ENCODE data around the gene PHACTR1.

PHACTR1 gene

GRCh38 chr6:13012977-13013680 lies 296.6 kb downstream of the PHACTR1 start:
- Histone ChIP-seq H3K27me3 (ENCODE audit: insufficient read depth, low read length) (peaks cover 54% of the 10 kb centered on the region), H3K36me3 (ENCODE audit: insufficient read depth, low read length) (no peaks in the 10 kb centered on the region)

GRCh38 chr6:13013681-13014503 lies 297.3 kb downstream of the PHACTR1 start:
- Histone ChIP-seq H3K36me3 (ENCODE audit: insufficient read depth, low read length) (no peaks in the 10 kb centered on the region), H3K4me1 (ENCODE audit: insufficient read depth, low read length) (peaks cover 4% of the 10 kb centered on the region), H3K9me3 (ENCODE audit: low read length) (no peaks in the 10 kb centered on the region), H3K27me3 (ENCODE audit: insufficient read depth, low read length) (peaks cover 54% of the 10 kb centered on the region), H2AFZ (ENCODE audit: low read depth, low read length) (no peak overlapping the region), H3K4me3 (ENCODE audit: low read length) (no peak overlapping the region)

More at GRCh38 chr6:13012977-13013680, 296.6 kb downstream of the PHACTR1 start:
- no peak overlapping the region for H2AFZ ChIP-seq (ENCODE audit: low read depth, low read length)
- H3K4me1 ChIP-seq (ENCODE audit: insufficient read depth, low read length): peaks cover 4% of the 10 kb centered on the region
- no peak overlapping the region for H3K4me3 ChIP-seq (ENCODE audit: low read length)
- no peaks in the 10 kb centered on the region for H3K9me3 ChIP-seq (ENCODE audit: low read length)

GRCh38 chr6:13014504-13015378 lies 298.2 kb downstream of the PHACTR1 start:
- H2AFZ ChIP-seq (ENCODE audit: low read depth, low read length): no peak overlapping the region
- no peaks in the 10 kb centered on the region for H3K36me3 ChIP-seq (ENCODE audit: insufficient read depth, low read length)
- peaks cover 52% of the 10 kb centered on the region for H3K27me3 ChIP-seq (ENCODE audit: insufficient read depth, low read length)
- H3K9me3 ChIP-seq (ENCODE audit: low read length): no peaks in the 10 kb centered on the region
- H3K4me1 ChIP-seq (ENCODE audit: insufficient read depth, low read length): peaks cover 4% of the 10 kb centered on the region
- H3K4me3 ChIP-seq (ENCODE audit: low read length): no peak overlapping the region

DNA sequence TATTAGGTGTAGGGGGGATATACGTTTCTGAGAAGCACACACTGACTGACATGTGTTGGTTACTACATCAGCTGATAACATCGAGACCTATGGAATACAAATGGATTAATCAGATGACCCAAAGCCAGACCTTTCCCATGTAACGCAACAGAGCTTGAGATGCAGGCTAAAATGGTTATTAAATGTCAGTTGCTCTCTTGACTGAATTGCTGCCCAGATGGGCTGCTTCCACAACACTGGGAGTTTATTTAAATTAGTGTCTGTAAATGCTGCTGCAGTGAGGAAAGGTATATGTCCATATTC lies 298.8 kb downstream of the PHACTR1 start:
- no peak overlapping the region for H3K4me3 ChIP-seq (ENCODE audit: low read length)
- peaks cover 52% of the 10 kb centered on the region for H3K27me3 ChIP-seq (ENCODE audit: insufficient read depth, low read length)
- no peaks in the 10 kb centered on the region for H3K36me3 ChIP-seq (ENCODE audit: insufficient read depth, low read length)
- H3K4me1 ChIP-seq (ENCODE audit: insufficient read depth, low read length): peaks cover 4% of the 10 kb centered on the region
- no peaks in the 10 kb centered on the region for H3K9me3 ChIP-seq (ENCODE audit: low read length)
- H2AFZ ChIP-seq (ENCODE audit: low read depth, low read length): no peak overlapping the region

- no peak overlapping the region for H2AFZ ChIP-seq (ENCODE audit: low read depth, low read length)
- H3K4me3 ChIP-seq (ENCODE audit: low read length): no peak overlapping the region
- no peaks in the 10 kb centered on the region for H3K9me3 ChIP-seq (ENCODE audit: low read length)
- no peaks in the 10 kb centered on the region for H3K27me3 ChIP-seq (ENCODE audit: insufficient read depth, low read length)
- no peaks in the 10 kb centered on the region for H3K36me3 ChIP-seq (ENCODE audit: insufficient read depth, low read length)
- no peaks in the 10 kb centered on the region for H3K4me1 ChIP-seq (ENCODE audit: insufficient read depth, low read length)
Observed at GRCh38 chr6:13024616-13025015, 308.0 kb downstream of the PHACTR1 start.

- Histone ChIP-seq H3K36me3 (ENCODE audit: insufficient read depth, low read length) (no peaks in the 10 kb centered on the region), H3K9me3 (ENCODE audit: low read length) (no peaks in the 10 kb centered on the region), H3K4me1 (ENCODE audit: insufficient read depth, low read length) (no peaks in the 10 kb centered on the region), H3K4me3 (ENCODE audit: low read length) (no peak overlapping the region), H2AFZ (ENCODE audit: low read depth, low read length) (no peak overlapping the region), H3K27me3 (ENCODE audit: insufficient read depth, low read length) (no peaks in the 10 kb centered on the region)
Observed at GRCh38 chr6:13025893-13026499, 309.4 kb downstream of the PHACTR1 start.

DNA sequence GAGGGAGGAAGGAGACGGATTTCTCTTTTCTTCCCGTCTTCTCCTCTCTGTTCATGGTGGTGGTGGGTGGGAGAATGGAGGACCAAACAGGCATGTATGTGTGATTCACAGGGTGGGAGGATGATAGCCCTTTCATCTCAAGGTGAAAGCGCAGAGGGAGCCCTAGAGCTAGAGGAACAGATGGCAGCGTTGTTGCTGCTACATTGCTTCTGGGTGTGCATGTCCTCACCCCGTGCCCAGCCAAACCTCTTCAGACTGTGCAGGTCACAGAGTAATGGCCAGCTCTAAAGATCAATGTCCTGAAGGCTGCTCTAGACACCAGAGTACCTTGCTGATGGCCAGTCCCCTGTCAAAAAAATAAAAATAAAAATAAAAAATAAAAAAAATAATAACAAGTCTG lies 310.0 kb downstream of the PHACTR1 start:
- H3K36me3 ChIP-seq (ENCODE audit: insufficient read depth, low read length): no peaks in the 10 kb centered on the region
- H3K4me1 ChIP-seq (ENCODE audit: insufficient read depth, low read length): no peaks in the 10 kb centered on the region
- no peak overlapping the region for H2AFZ ChIP-seq (ENCODE audit: low read depth, low read length)
- H3K4me3 ChIP-seq (ENCODE audit: low read length): no peak overlapping the region
- H3K9me3 ChIP-seq (ENCODE audit: low read length): no peaks in the 10 kb centered on the region
- H3K27me3 ChIP-seq (ENCODE audit: insufficient read depth, low read length): no peaks in the 10 kb centered on the region

DNA sequence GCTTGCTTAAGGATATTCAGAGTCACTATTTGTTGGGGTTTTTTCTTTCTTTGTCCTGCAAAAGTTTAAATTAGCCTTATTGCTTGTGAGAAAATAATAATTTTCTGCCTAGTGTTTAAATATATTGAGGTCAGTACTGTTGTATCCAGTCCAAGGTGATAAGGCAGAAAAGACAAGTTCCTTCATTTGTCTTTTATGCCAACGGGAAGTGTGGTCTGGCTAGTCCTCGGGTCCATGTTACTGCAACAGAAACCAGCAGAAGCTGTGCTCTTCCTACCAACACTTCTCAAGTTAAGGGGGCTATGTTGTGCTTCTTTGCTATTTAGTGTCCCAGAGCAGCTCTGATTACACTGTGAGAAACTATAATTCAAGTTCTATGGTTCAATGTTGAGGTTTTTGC lies 310.6 kb downstream of the PHACTR1 start:
- Histone ChIP-seq H3K4me3 (ENCODE audit: low read length) (no peak overlapping the region), H3K4me1 (ENCODE audit: insufficient read depth, low read length) (no peaks in the 10 kb centered on the region), H3K27me3 (ENCODE audit: insufficient read depth, low read length) (no peaks in the 10 kb centered on the region), H3K36me3 (ENCODE audit: insufficient read depth, low read length) (no peaks in the 10 kb centered on the region), H2AFZ (ENCODE audit: low read depth, low read length) (no peak overlapping the region), H3K9me3 (ENCODE audit: low read length) (no peaks in the 10 kb centered on the region)

- Histone ChIP-seq H3K36me3 (ENCODE audit: insufficient read depth, low read length) (no peaks in the 10 kb centered on the region), H3K4me1 (ENCODE audit: insufficient read depth, low read length) (no peaks in the 10 kb centered on the region), H3K4me3 (ENCODE audit: low read length) (no peak overlapping the region), H2AFZ (ENCODE audit: low read depth, low read length) (no peak overlapping the region), H3K9me3 (ENCODE audit: low read length) (no peaks in the 10 kb centered on the region), H3K27me3 (ENCODE audit: insufficient read depth, low read length) (no peaks in the 10 kb centered on the region)
Observed at GRCh38 chr6:13030396-13030795, 313.8 kb downstream of the PHACTR1 start.

GRCh38 chr6:13032566-13032965 lies 316.0 kb downstream of the PHACTR1 start:
- Histone ChIP-seq H3K36me3 (ENCODE audit: insufficient read depth, low read length) (no peaks in the 10 kb centered on the region), H3K4me3 (ENCODE audit: low read length) (no peak overlapping the region), H3K9me3 (ENCODE audit: low read length) (no peaks in the 10 kb centered on the region), H3K4me1 (ENCODE audit: insufficient read depth, low read length) (no peaks in the 10 kb centered on the region), H2AFZ (ENCODE audit: low read depth, low read length) (no peak overlapping the region), H3K27me3 (ENCODE audit: insufficient read depth, low read length) (no peaks in the 10 kb centered on the region)

DNA sequence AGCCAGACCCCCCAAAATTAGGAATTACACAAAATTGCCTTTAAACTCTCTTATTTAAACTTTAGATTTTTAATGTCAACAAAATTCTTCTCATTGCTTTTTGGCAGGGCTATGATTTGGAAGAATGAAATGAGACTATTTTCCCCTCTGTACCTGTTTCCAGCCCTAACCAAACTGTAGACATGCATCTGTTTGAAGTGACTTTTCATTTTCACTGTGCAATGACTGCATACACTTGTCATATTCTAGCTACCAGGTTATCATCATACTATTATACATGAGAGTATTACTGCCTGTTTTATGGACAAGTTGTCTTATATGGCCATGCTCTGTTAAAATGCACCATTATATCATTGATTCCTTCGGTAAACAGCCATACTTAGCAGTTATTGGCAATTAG lies 316.6 kb downstream of the PHACTR1 start:
- H2AFZ ChIP-seq (ENCODE audit: low read depth, low read length): no peak overlapping the region
- H3K36me3 ChIP-seq (ENCODE audit: insufficient read depth, low read length): no peaks in the 10 kb centered on the region
- no peak overlapping the region for H3K4me3 ChIP-seq (ENCODE audit: low read length)
- H3K9me3 ChIP-seq (ENCODE audit: low read length): no peaks in the 10 kb centered on the region
- no peaks in the 10 kb centered on the region for H3K27me3 ChIP-seq (ENCODE audit: insufficient read depth, low read length)
- no peaks in the 10 kb centered on the region for H3K4me1 ChIP-seq (ENCODE audit: insufficient read depth, low read length)

- Histone ChIP-seq H3K36me3 (ENCODE audit: insufficient read depth, low read length) (no peaks in the 10 kb centered on the region), H2AFZ (ENCODE audit: low read depth, low read length) (no peak overlapping the region)
Observed at GRCh38 chr6:13034316-13034715, 317.7 kb downstream of the PHACTR1 start.

GRCh38 chr6:13035606-13036005 lies 319.0 kb downstream of the PHACTR1 start:
- H3K9me3 ChIP-seq (ENCODE audit: low read length): no peaks in the 10 kb centered on the region
- H2AFZ ChIP-seq (ENCODE audit: low read depth, low read length): no peak overlapping the region

More at GRCh38 chr6:13034316-13034715, 317.7 kb downstream of the PHACTR1 start:
- Histone ChIP-seq H3K27me3 (ENCODE audit: insufficient read depth, low read length) (no peaks in the 10 kb centered on the region), H3K4me1 (ENCODE audit: insufficient read depth, low read length) (no peaks in the 10 kb centered on the region), H3K4me3 (ENCODE audit: low read length) (no peak overlapping the region), H3K9me3 (ENCODE audit: low read length) (no peaks in the 10 kb centered on the region)

More at GRCh38 chr6:13035606-13036005, 319.0 kb downstream of the PHACTR1 start:
- Histone ChIP-seq H3K27me3 (ENCODE audit: insufficient read depth, low read length) (no peaks in the 10 kb centered on the region), H3K4me1 (ENCODE audit: insufficient read depth, low read length) (no peaks in the 10 kb centered on the region), H3K36me3 (ENCODE audit: insufficient read depth, low read length) (no peaks in the 10 kb centered on the region), H3K4me3 (ENCODE audit: low read length) (no peak overlapping the region)

All from neuron (in vitro differentiated cells).